Cerebellar cortex (tissue), 1 donor: ENCODE results near the gene DBX1.
"Not testable (repeated sequence)": the region's sequence is repeated elsewhere in the genome, so short reads cannot be mapped to it uniquely, and the experiment has no call there.

Experiments used
- DNase-seq: peaks from one replicate; pipeline ENCODE4 v3.0.0-alpha.2; 2015; ENCODE audit warnings: low spot score

DBX1 gene

GRCh38 chr11:20160425-20161229 lies at the start of gene DBX1:
TSS of gene DBX1 (minus strand) at chr11:20160475. CDS start at chr11:20160324, 151 bp downstream.
- no peak for DNase-seq

GRCh38 chr11:20208622-20209111 lies 48.4 kb upstream of the DBX1 start:
- DNase-seq, result no peak

- DNase-seq, result no peak
Measured at GRCh38 chr11:20207781-20208621, 47.7 kb upstream of the DBX1 start.

- no peak for DNase-seq
Measured at GRCh38 chr11:20205807-20206206, 45.5 kb upstream of the DBX1 start.

GRCh38 chr11:20204681-20205080 lies 44.4 kb upstream of the DBX1 start:
- no peak for DNase-seq

- no peak for DNase-seq
Measured at GRCh38 chr11:20203831-20204230, 43.6 kb upstream of the DBX1 start.

GRCh38 chr11:20201231-20201630 lies 41.0 kb upstream of the DBX1 start:
- no peak for DNase-seq

- not testable (repeated sequence) for DNase-seq
Measured at GRCh38 chr11:20200331-20200955, 40.2 kb upstream of the DBX1 start.

GRCh38 chr11:20197881-20198280 lies 37.6 kb upstream of the DBX1 start:
- DNase-seq, result no peak

GRCh38 chr11:20194470-20194869 lies 34.2 kb upstream of the DBX1 start:
- no peak for DNase-seq

- no peak for DNase-seq
Measured at GRCh38 chr11:20193307-20193706, 33.0 kb upstream of the DBX1 start.

- DNase-seq, result no peak
Measured at GRCh38 chr11:20192641-20193040, 32.4 kb upstream of the DBX1 start.

GRCh38 chr11:20192151-20192550 lies 31.9 kb upstream of the DBX1 start:
- no peak for DNase-seq

- no peak for DNase-seq
Measured at GRCh38 chr11:20178976-20179375, 18.7 kb upstream of the DBX1 start.

GRCh38 chr11:20177136-20177535 lies 16.9 kb upstream of the DBX1 start:
- no peak for DNase-seq

GRCh38 chr11:20172721-20173447 lies 12.6 kb upstream of the DBX1 start:
- DNase-seq, result no peak

- DNase-seq, result no peak
Measured at GRCh38 chr11:20163783-20164481, 3.7 kb upstream of the DBX1 start.

GRCh38 chr11:20162824-20163782 lies 2.8 kb upstream of the DBX1 start:
- DNase-seq, result peak; percentile 13

GRCh38 chr11:20161923-20162744 lies 1.9 kb upstream of the DBX1 start:
- DNase-seq, result no peak
